Activated T-cell treated with anti-CD3 and anti-CD28 coated beads, Interleukin-2, amount 50 U/mL, for 72 hours (primary cell): Measurements from ENCODE around the gene GPR137. TPM values are rescaled to one million over a fixed set of nuclear protein-coding genes. Genes with fewer than 3 reads are reported as not detected.
A peak's percentile ranks its signal among the peaks of the same experiment; 100 is the strongest.

Experiments
- ATAC-seq, 2 donors: fragments of 150-1000 bp; cut with Tn5 transposase; replicated peaks in 1 of 2; 2 replicates each; pipeline ENCODE4 v1.10.0; 2021; ENCODE audit warnings: moderate library complexity in 2 of 2, mild to moderate bottlenecking in 1 of 2
- DNase-seq, 2 donors: peaks; one replicate each; pipeline ENCODE4 v3.0.0; 2021 to 2022; ENCODE audit warnings: mixed read lengths in 1 of 2
- H3K27ac Mint-ChIP-seq: one replicate; pipeline ENCODE4 v1.8.0; 2022; ENCODE audit warnings: mild to moderate bottlenecking, moderate library complexity, mixed read lengths
- H3K27me3 Mint-ChIP-seq: one replicate; pipeline ENCODE4 v1.8.0; 2022; ENCODE audit warnings: low read depth, mixed read lengths
- H3K36me3 Mint-ChIP-seq, 2 donors: one replicate each; pipeline ENCODE4 v1.8.0; 2022; ENCODE audit warnings: mixed read lengths in 2 of 2, mild to moderate bottlenecking in 1 of 2; ENCODE audit not compliant: insufficient read depth in 2 of 2
- H3K4me1 Mint-ChIP-seq: one replicate; pipeline ENCODE4 v1.8.0; 2022; ENCODE audit warnings: low read depth, mixed read lengths
- H3K4me3 Mint-ChIP-seq, 2 donors: one replicate each; pipeline ENCODE4 v1.8.0; 2022; ENCODE audit warnings: mild to moderate bottlenecking in 2 of 2, mixed read lengths in 2 of 2, moderate library complexity in 2 of 2
- H3K9me3 Mint-ChIP-seq, 2 donors: one replicate each; pipeline ENCODE4 v1.8.0; 2022; ENCODE audit warnings: mixed read lengths in 2 of 2
- total RNA-seq, 2 donors: library from RNA; stranded (reverse); gene quantifications; one replicate each; pipeline ENCODE4 v1.2.3, GENCODE V29; 2022

Gene GPR137
- total RNA-seq, 2 donors from 2014 or later, result 57.1 to 67.4 TPM

DNA sequence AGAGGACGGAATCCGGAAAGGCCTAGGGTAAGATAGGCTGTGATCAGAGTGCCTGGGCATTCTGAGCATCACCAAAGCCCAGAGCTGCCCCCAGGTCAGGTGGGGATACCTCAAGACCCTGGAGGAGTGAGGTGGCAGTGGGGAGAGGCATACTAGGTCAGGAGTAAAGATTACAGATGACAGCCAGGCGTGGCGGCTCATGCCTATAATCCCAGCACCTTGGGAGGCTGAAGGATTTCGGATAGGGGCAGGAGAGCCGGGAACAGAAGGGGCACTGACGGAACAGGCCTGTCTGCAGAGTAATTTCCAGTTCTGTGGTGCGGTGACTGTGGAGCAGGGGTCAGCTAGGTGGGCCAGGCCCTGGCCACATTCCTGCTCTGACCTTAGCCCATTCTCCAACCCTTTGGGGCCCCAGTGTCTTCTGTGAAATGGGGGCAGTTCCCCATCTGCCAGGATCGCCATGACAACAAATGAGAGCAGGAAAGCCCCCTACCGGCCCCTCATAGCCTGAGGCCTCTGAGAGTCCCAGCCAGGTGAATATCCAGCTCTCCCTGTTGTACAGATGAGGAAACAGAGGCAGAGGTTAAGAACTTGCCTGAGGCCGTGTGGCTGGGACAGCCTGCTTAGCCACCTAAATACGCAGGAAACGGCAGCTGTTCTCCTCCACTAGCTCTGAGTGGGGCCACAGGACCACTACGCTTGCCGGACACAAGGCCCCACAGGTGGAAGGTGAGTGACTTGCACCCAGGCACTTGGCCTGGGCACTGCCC lies 10.4 kb upstream of the GPR137 start:
- Mint-ChIP-seq H3K4me3 (no peak overlapping the region), H3K4me1 (peaks cover 10% of the 10 kb centered on the region), H3K9me3 (no peaks in the 10 kb centered on the region), H3K27me3 (no peaks in the 10 kb centered on the region), H3K27ac (no peak overlapping the region), H3K36me3 (peaks cover 0 to 2% of the 10 kb centered on the region in 2 donors)
- DNase-seq (no peak), ATAC-seq (no peak)

DNA sequence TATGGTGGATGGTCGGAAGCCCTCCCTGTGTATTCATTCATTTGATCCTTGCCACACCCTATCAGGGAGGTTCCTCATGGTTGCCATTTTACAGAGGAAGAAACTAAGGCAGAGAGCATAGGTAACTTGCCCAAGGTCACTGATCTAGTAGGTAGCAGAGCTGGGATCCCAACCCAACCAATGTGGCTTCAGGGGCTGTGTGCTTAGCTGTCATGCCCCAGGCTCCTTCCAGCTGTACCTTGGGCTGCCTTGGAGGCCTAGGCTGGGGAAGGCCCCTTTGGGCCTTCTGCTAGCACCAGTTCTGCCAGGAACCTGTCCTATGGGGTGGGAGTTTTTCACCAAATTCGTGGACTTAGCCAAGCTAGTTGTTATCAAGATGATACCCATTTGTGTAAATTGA lies 9.8 kb upstream of the GPR137 start:
- H3K36me3 Mint-ChIP-seq, result peaks cover 0 to 1% of the 10 kb centered on the region in 2 donors
- ATAC-seq (no peak), DNase-seq (no peak)
- no peaks in the 10 kb centered on the region for H3K9me3 Mint-ChIP-seq
- H3K27ac Mint-ChIP-seq, result no peak overlapping the region
- H3K4me1 Mint-ChIP-seq, result peaks cover 9% of the 10 kb centered on the region
- no peaks in the 10 kb centered on the region for H3K27me3 Mint-ChIP-seq
- no peak overlapping the region for H3K4me3 Mint-ChIP-seq

DNA sequence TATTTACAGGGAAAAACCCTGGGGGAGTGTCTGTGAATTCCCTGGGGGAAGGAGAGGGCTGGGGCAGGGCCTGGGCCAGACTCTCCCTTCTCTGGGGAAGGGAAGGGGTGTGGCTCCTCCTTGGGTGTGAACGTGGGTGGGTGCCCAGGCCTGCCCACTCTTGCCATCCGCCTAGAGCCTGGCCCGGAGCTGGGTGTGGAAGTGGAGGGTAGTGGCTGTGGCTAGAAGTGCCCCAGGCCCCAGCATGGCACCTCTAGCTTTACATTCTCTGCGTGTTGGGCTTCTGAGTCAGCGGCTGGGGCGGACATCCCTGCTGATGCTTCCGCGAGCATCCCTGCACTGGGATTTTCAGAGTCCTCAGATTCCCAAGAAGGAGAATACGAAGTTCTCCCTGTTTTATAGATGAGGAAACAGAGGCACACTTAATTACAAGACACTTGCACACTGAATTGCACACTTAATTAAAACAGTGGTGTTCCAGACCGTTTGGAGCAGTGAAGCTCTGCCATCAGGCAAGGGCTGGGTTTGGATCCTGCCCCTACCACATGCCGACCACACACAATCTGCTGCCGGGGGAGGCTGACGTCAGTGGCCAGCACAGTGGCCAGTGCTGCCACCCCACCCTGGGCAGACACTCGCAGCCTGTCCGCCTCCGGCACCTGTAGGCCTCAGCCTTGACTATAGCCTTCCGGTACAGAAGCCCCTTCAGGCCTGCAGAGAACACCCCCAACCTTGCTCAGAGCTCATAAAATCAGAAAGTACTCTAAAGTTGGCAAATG lies 8.8 kb upstream of the GPR137 start:
- Mint-ChIP-seq H3K27me3 (no peaks in the 10 kb centered on the region), H3K4me1 (peaks cover 13% of the 10 kb centered on the region), H3K4me3 (no peak overlapping the region), H3K36me3 (peaks cover under 1 to 6% of the 10 kb centered on the region in 2 donors), H3K9me3 (no peaks in the 10 kb centered on the region), H3K27ac (no peak overlapping the region)
- ATAC-seq, result no peak
- no peak for DNase-seq

DNA sequence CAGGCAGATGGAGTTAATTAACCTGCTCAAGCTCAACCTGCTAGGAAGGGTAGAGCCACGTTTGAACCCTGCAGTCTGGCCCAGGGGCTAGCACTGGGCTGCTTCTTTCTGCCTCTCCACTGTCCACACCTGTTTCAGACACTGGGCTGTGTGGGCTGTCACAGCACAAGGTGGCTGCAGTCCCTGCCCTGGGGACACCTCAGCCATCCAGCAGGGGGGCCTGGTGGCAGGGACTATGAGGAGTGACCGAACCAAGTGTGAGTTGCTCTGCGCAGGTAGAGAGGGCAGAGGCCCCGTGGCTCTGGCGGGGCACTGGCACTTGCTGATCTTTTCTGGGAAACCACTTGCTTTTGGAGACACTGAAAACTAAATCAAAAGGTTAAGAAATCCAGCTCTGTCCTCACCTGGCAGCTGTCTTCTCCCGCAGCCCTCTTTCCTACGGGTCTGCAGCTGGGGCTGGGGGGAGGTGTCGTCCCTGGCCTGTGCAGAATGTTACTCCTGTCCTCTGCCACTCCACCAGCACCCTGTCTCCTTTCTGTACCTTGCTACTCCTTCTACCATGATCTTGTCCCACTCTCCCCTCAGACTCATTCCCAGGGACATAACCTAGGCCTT lies 7.0 kb upstream of the GPR137 start:
- no peaks in the 10 kb centered on the region for H3K9me3 Mint-ChIP-seq
- ATAC-seq, result no peak
- peaks cover 2 to 6% of the 10 kb centered on the region in 2 donors for H3K36me3 Mint-ChIP-seq
- H3K4me1 Mint-ChIP-seq, result peaks cover 16% of the 10 kb centered on the region
- H3K27ac Mint-ChIP-seq, result no peak overlapping the region
- H3K4me3 Mint-ChIP-seq, result no peak overlapping the region
- H3K27me3 Mint-ChIP-seq, result no peaks in the 10 kb centered on the region
- DNase-seq, result no peak

DNA sequence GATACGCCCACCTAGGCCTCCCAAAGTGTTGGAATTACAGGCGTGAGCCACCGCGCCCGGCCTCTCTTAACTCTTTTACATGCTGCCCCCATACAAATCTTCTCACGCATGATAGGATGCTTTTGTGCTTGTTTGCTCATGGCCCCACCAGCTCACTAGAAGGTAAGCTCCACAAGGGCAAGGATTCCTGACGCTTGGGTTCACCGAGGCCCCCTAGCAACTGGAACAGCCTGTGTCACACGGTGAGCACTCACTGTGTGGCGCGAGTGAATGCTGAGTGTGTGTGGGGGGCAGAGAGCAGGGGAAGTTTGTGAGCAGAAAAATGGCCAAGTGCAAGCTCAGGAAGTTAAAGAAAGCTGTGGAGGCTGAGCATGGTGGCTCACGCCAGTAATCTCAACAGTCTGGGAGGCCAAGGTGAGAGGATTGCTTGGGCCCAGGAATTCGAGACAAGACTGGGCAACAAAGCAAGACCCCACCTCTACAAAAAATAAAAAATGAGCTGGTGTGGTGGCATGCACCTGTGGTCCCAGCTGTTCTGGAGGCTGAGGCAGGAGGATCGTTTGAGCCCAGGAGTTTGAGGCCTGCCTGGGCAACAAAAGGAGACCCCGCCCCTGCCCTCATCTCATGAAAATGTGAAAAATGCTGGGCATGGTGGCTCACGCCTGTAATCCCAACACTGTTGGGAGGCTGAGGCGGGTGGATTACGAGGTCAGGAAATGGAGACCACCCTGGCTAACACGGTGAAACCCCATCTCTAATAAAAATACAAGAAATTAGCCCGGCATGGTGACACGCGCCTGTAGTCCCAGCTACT lies 3.5 kb upstream of the GPR137 start:
- Mint-ChIP-seq H3K4me1 (peaks cover 26% of the 10 kb centered on the region), H3K27me3 (no peaks in the 10 kb centered on the region), H3K9me3 (no peaks in the 10 kb centered on the region), H3K36me3 (peaks cover 2 to 6% of the 10 kb centered on the region in 2 donors), H3K4me3 (no peak overlapping the region), H3K27ac (no peak overlapping the region)
- ATAC-seq (no peak), DNase-seq (no peak)

DNA sequence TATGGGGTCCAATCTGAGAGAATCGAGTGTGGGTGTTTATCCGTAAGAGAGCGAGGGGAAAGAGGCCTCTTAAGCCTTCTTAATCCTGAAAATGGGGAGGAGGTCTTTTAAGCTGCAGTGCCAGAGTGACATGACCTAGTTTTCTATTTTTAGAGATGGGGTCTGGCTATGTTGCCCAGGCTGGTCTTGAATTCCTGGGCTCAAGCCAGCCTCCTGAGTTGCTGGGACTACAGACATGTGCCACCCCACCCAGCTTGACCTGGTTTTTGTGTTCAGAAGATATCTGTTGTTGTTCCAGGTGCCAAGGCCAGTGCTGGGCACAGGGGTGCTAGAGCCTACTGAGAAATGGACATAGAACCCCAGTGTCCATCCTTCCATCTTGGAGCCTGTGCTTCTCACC lies 2.6 kb upstream of the GPR137 start:
- Mint-ChIP-seq H3K27ac (no peak overlapping the region), H3K4me3 (peak overlapping the region; percentile 46 to 53), H3K4me1 (peaks cover 26% of the 10 kb centered on the region), H3K27me3 (no peaks in the 10 kb centered on the region), H3K36me3 (peaks cover 2 to 6% of the 10 kb centered on the region in 2 donors), H3K9me3 (no peaks in the 10 kb centered on the region)
- ATAC-seq, result no peak
- DNase-seq, result no peak

DNA sequence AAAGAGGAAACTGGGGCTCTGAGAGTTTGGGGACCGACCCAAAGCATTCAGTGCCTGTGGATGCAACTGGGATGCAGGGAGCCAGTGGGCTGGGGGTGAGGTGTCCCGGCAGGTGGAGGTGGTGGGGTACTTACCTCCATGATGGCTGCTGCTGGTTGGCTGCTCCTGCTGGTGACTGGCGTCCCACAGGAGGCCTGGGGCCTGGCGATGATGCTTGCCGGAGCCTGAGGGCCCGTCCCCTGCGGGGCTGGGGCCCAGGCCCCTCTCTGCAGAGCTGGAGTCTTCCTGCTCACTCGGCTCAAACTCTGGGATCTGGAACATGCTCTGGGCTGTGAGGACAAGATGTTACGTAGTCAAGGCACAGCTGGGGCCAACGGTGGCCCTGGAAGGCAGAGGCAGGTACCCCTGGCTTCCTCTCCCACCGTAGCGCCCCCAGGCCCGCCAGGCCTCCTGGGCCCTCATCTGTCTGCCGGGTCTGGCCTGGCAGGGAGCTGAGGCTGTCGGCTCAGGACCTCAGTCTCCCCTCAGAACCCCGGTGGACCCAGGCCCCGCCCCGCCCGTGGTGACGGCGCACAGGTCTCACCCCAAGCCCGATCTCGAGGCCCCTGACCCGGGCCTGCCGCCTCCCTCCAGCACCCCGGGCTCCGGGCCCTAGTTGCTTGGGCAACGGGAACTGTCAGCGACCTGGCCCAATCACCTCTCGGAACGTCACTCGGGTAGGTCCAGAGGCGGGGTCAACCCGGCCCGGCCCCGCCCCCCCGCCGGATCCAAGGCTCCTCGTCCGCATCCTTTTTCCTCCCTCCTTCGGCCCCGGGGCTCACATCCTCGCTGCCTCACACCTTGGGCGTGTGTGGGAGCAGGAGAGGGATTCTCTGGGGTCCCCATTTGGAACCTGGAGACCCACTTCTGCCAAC lies 1.3 kb upstream of the GPR137 start, which contains the start of gene BAD:
BAD (minus strand) TSS at position 618 of the 914 bp plus-strand sequence; CDS start at position 321, 297 bp downstream.
- Mint-ChIP-seq H3K9me3 (no peaks in the 10 kb centered on the region), H3K4me1 (peaks cover 26% of the 10 kb centered on the region), H3K36me3 (peaks cover 2 to 5% of the 10 kb centered on the region in 2 donors), H3K4me3 (peak within 1 kb of the TSS; percentile 93 to 94), H3K27me3 (no peaks in the 10 kb centered on the region), H3K27ac (peak within 1 kb of the TSS; percentile 82)
- DNase-seq (peak; percentile 91 to 94), ATAC-seq (peak; percentile 91 to 92)

DNA sequence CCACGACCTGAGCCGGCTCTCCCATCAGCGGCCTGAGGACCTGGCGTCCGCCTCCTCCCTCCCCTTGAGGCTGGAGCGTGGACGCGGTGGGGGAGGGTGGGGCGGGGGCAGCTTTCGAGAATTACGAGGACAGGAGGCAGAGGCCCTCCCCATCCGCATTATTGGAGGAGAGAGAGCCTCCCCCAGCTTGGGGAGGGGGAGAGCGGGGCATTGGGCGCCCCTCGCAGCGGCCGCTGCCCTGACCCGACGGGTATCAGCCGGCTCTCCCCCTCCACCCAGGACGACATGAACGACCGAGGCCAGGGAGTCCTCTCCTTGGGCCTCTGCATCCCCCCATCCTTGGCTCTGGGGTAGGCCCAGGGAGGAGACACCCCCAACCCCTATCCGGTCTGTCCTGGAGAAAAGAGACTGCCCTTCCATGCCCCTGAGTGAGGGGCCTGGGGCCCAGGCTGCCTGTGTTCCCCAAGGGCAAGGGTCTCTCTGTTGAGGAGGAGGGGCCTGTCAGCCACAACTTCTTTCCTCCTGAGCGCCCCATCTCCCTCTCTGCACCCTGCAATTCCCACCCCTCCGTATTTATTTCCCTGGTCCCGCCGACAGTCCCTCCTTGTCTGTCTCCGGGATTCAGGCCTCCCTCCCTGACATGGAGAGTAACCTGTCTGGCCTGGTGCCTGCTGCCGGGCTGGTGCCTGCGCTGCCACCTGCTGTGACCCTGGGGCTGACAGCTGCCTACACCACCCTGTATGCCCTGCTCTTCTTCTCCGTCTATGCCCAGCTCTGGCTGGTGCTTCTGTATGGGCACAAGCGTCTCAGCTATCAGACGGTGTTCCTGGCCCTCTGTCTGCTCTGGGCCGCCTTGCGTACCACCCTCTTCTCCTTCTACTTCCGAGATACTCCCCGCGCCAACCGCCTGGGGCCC lies 495 bp downstream of the GPR137 start:
- peak overlapping the region; percentile 87 for H3K27ac Mint-ChIP-seq
- peaks cover 9% of the 10 kb centered on the region for H3K27me3 Mint-ChIP-seq
- peaks cover 5 to 9% of the 10 kb centered on the region in 2 donors for H3K36me3 Mint-ChIP-seq
- peak overlapping the region; percentile 86 to 93 for H3K4me3 Mint-ChIP-seq
- DNase-seq (peak in 1 of 2 donors; percentile 45), ATAC-seq (no peak)
- peaks cover 26% of the 10 kb centered on the region for H3K4me1 Mint-ChIP-seq
- no peaks in the 10 kb centered on the region for H3K9me3 Mint-ChIP-seq

DNA sequence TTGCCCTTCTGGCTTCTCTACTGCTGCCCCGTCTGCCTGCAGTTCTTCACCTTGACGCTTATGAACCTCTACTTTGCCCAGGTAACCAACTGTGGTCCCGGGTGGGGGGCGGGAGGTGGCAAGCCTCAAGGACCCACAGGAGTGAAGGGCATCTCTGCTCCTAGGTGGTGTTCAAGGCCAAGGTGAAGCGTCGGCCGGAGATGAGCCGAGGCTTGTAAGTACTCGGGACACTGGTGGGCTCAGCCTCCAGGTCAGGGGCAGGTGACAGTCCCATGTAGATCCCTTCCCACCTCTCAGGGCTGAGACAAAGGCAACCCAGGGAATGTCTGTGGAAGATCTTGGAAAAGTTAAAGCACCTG lies 1.1 kb downstream of the GPR137 start:
- Mint-ChIP-seq H3K36me3 (peaks cover 5% of the 10 kb centered on the region in 2 donors), H3K4me3 (peak overlapping the region; percentile 86 to 93), H3K4me1 (peaks cover 20% of the 10 kb centered on the region), H3K9me3 (no peaks in the 10 kb centered on the region), H3K27me3 (peaks cover 9% of the 10 kb centered on the region), H3K27ac (peak overlapping the region; percentile 87)
- ATAC-seq, result no peak
- no peak for DNase-seq

DNA sequence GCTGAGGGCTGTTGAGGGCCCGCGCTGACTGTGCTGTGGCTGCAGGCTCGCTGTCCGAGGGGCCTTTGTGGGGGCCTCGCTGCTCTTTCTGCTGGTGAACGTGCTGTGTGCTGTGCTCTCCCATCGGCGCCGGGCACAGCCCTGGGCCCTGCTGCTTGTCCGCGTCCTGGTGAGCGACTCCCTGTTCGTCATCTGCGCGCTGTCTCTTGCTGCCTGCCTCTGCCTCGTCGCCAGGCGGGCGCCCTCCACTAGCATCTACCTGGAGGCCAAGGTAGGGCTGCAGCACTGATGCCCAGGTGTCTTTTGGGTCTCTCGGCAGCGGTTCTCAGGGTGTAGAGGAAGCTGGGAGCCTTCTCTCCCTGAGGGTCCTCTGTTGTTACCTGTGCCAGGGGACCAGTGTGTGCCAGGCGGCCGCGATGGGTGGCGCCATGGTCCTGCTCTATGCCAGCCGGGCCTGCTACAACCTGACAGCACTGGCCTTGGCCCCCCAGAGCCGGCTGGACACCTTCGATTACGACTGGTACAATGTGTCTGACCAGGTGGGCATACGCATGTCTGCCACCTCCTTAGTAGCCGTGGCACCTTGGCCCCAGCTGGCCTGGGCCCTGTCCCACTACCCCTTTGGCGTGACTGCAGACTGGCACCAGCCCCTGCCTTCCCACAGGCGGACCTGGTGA lies 2.2 kb downstream of the GPR137 start:
- H3K27ac Mint-ChIP-seq, result no peak overlapping the region
- H3K27me3 Mint-ChIP-seq, result peaks cover 10% of the 10 kb centered on the region

DNA sequence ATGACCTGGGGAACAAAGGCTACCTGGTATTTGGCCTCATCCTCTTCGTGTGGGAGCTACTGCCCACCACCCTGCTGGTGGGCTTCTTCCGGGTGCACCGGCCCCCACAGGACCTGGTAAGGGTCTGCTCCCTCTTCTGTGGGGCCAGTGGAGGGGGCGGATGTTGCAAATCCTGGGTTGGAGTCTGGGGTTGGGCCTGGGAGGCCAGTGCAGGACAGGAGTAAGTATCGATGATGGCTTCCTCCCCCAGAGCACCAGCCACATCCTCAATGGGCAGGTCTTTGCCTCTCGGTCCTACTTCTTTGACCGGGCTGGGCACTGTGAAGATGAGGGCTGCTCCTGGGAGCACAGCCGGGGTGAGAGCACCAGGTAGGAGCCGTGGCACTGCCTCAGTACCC lies 2.7 kb downstream of the GPR137 start:
- Mint-ChIP-seq H3K27me3 (peaks cover 16% of the 10 kb centered on the region), H3K9me3 (no peaks in the 10 kb centered on the region), H3K36me3 (peaks cover 4 to 5% of the 10 kb centered on the region in 2 donors), H3K27ac (no peak overlapping the region), H3K4me1 (peaks cover 12% of the 10 kb centered on the region), H3K4me3 (no peak overlapping the region)
- no peak for ATAC-seq
- no peak for DNase-seq

More for the DNA sequence above, 2.2 kb downstream of the GPR137 start:
- DNase-seq (no peak), ATAC-seq (no peak)
- no peaks in the 10 kb centered on the region for H3K9me3 Mint-ChIP-seq
- H3K4me1 Mint-ChIP-seq, result peaks cover 18% of the 10 kb centered on the region
- H3K36me3 Mint-ChIP-seq, result peaks cover 4 to 5% of the 10 kb centered on the region in 2 donors
- H3K4me3 Mint-ChIP-seq, result no peak overlapping the region
